ENCODE data around the gene KRT34.

Gene KRT34

GRCh38 chr17:41417576-41418015 lies 35.5 kb upstream of the KRT34 start:
- TF ChIP-seq RAD21 (IDR thresholded peaks at IDR 0.05; ENCODE audit: low read depth) (peak; percentile 46), CREB1 (IDR thresholded peaks at IDR 0.05; ENCODE audit: low read depth) (no peak)

- TF ChIP-seq RAD21 (IDR thresholded peaks at IDR 0.05; ENCODE audit: low read depth), result no peak
- TF ChIP-seq YY1 (IDR thresholded peaks at IDR 0.05; ENCODE audit: low read depth), result no peak
- no peak for TF ChIP-seq MAX (IDR thresholded peaks at IDR 0.05)
- no peak for TF ChIP-seq TEAD4 (IDR thresholded peaks at IDR 0.05)
- TF ChIP-seq TAF1 (IDR thresholded peaks at IDR 0.05; ENCODE audit: low read depth), result no peak
- TF ChIP-seq CEBPB (IDR thresholded peaks at IDR 0.05), result no peak
- no peak for TF ChIP-seq FOXM1 (IDR thresholded peaks at IDR 0.05; ENCODE audit: borderline replicate concordance, low read depth)
- no peak for TF ChIP-seq NFIC (IDR thresholded peaks at IDR 0.05)
- no peak for TF ChIP-seq TCF12 (IDR thresholded peaks at IDR 0.05; ENCODE audit: low read depth)
These were observed 35.0 kb upstream of the KRT34 start for GRCh38 chr17:41417127-41417526.

- TF ChIP-seq CEBPB (IDR thresholded peaks at IDR 0.05), result no peak
- no peak for TF ChIP-seq TCF12 (IDR thresholded peaks at IDR 0.05; ENCODE audit: low read depth)
- no peak for TF ChIP-seq YY1 (IDR thresholded peaks at IDR 0.05; ENCODE audit: low read depth)
- no peak for TF ChIP-seq TEAD4 (IDR thresholded peaks at IDR 0.05)
- no peak for TF ChIP-seq ZBTB7A (IDR thresholded peaks at IDR 0.05; ENCODE audit: low read depth)
- no peak for TF ChIP-seq FOXM1 (IDR thresholded peaks at IDR 0.05; ENCODE audit: borderline replicate concordance, low read depth)
- no peak for TF ChIP-seq USF1 (IDR thresholded peaks at IDR 0.05)
- TF ChIP-seq EP300 (IDR thresholded peaks at IDR 0.05; ENCODE audit: borderline replicate concordance), result no peak
- TF ChIP-seq REST (IDR thresholded peaks at IDR 0.05; ENCODE audit: low read depth), result no peak
- TF ChIP-seq NFIC (IDR thresholded peaks at IDR 0.05), result no peak
- no peak for TF ChIP-seq TAF1 (IDR thresholded peaks at IDR 0.05; ENCODE audit: low read depth)
- no peak for TF ChIP-seq CREB1 (IDR thresholded peaks at IDR 0.05; ENCODE audit: low read depth)
- no peak for TF ChIP-seq EGR1 (IDR thresholded peaks at IDR 0.05)
- no peak for TF ChIP-seq MAX (IDR thresholded peaks at IDR 0.05)
- TF ChIP-seq RAD21 (IDR thresholded peaks at IDR 0.05; ENCODE audit: low read depth), result no peak
These were observed 34.4 kb upstream of the KRT34 start for GRCh38 chr17:41416479-41416878.

- TF ChIP-seq TCF12 (IDR thresholded peaks at IDR 0.05; ENCODE audit: low read depth), result no peak
- 0 out of 2 replicates have a peak, but pooled peaks have one; percentile 9 for TF ChIP-seq TEAD4 (IDR thresholded peaks at IDR 0.05)
These were observed 33.8 kb upstream of the KRT34 start for GRCh38 chr17:41415833-41416335.

GRCh38 chr17:41415411-41415810 lies 33.3 kb upstream of the KRT34 start:
- no peak for TF ChIP-seq FOXM1 (IDR thresholded peaks at IDR 0.05; ENCODE audit: borderline replicate concordance, low read depth)
- no peak for TF ChIP-seq CEBPB (IDR thresholded peaks at IDR 0.05)
- TF ChIP-seq TEAD4 (IDR thresholded peaks at IDR 0.05), result no peak
- TF ChIP-seq ZBTB7A (IDR thresholded peaks at IDR 0.05; ENCODE audit: low read depth), result no peak
- TF ChIP-seq REST (IDR thresholded peaks at IDR 0.05; ENCODE audit: low read depth), result no peak
- TF ChIP-seq EP300 (IDR thresholded peaks at IDR 0.05; ENCODE audit: borderline replicate concordance), result no peak
- no peak for TF ChIP-seq YY1 (IDR thresholded peaks at IDR 0.05; ENCODE audit: low read depth)
- no peak for TF ChIP-seq EGR1 (IDR thresholded peaks at IDR 0.05)
- TF ChIP-seq CREB1 (IDR thresholded peaks at IDR 0.05; ENCODE audit: low read depth), result no peak

GRCh38 chr17:41413982-41414381 lies 31.9 kb upstream of the KRT34 start:
- TF ChIP-seq CREB1 (IDR thresholded peaks at IDR 0.05; ENCODE audit: low read depth) (no peak), CEBPB (IDR thresholded peaks at IDR 0.05) (no peak), ZBTB7A (IDR thresholded peaks at IDR 0.05; ENCODE audit: low read depth) (no peak), YY1 (IDR thresholded peaks at IDR 0.05; ENCODE audit: low read depth) (no peak), REST (IDR thresholded peaks at IDR 0.05; ENCODE audit: low read depth) (no peak), TEAD4 (IDR thresholded peaks at IDR 0.05) (no peak), FOXM1 (IDR thresholded peaks at IDR 0.05; ENCODE audit: borderline replicate concordance, low read depth) (no peak), EGR1 (IDR thresholded peaks at IDR 0.05) (no peak), RAD21 (IDR thresholded peaks at IDR 0.05; ENCODE audit: low read depth) (no peak), MAX (IDR thresholded peaks at IDR 0.05) (no peak), TAF1 (IDR thresholded peaks at IDR 0.05; ENCODE audit: low read depth) (no peak), NFIC (IDR thresholded peaks at IDR 0.05) (no peak)
